HEK293 (cell line): ENCODE results near the gene HIP1.

Experiments used
- CTCF ChIA-PET: fragments of 350-600 bp; formaldehyde crosslinking; extraction: SDS; loops from one replicate; lab custom pipeline; 2021; ENCODE audit warnings: antibody characterized with exemption; lab: Yijun Ruan, JAX
- POLR2A ChIA-PET: fragments of 300-600 bp; formaldehyde crosslinking; extraction: SDS; loops from one replicate; lab custom pipeline; 2020; ENCODE audit warnings: antibody characterized with exemption, inconsistent platforms; lab: Yijun Ruan, JAX
- H3K27ac ChIP-seq: fragments of 200-500 bp; sonication (Bioruptor generic); 2 replicates; pipeline ENCODE4 v1.5.1; 2014; ENCODE audit warnings: low read depth, low read length, control low read depth, inconsistent platforms; ENCODE audit errors: extremely low read depth
- H3K36me3 ChIP-seq, 2 experiments: fragments of 200-500 bp in 1 of 2; sonication (Bioruptor generic) in 1 of 2; 1 replicate in 1 of 2; 2 replicates in 1 of 2; pipeline ENCODE4 v1.5.1; 2014 to 2017; ENCODE audit warnings: inconsistent platforms in 2 of 2, low read length in 2 of 2; ENCODE audit not compliant: control insufficient read depth in 2 of 2, insufficient read depth in 1 of 2
- H3K4me1 ChIP-seq: fragments of 200-500 bp; sonication (Bioruptor generic); 2 replicates; pipeline ENCODE4 v1.5.1; 2014; ENCODE audit warnings: mild to moderate bottlenecking, low read length, inconsistent platforms; ENCODE audit not compliant: control insufficient read depth, insufficient read depth
- H3K4me3 ChIP-seq: 2 replicates; pipeline ENCODE4 v1.5.1; 2011; ENCODE audit warnings: low read depth, mild to moderate bottlenecking, control low read depth, low read length, moderate library complexity
- H3K9me3 ChIP-seq: fragments of 200-500 bp; sonication (Bioruptor generic); 2 replicates; pipeline ENCODE4 v1.5.1; 2014; ENCODE audit warnings: low read depth, low read length, inconsistent platforms; ENCODE audit not compliant: control insufficient read depth, insufficient read depth
- WT1 ChIP-seq: fragments of 450-650 bp; formaldehyde crosslinking; IDR thresholded peaks from 2 replicates; pipeline ENCODE4 v1.5.1; 2016; ENCODE audit warnings: missing biosample characterization, missing genetic modification characterization
- YY2 ChIP-seq: fragments of 450-650 bp; formaldehyde crosslinking; IDR thresholded peaks from 2 replicates; pipeline ENCODE4 v1.5.1; 2016; ENCODE audit warnings: missing biosample characterization, missing genetic modification characterization
- ZFHX2 ChIP-seq: fragments of 450-650 bp; formaldehyde crosslinking; conservative IDR thresholded peaks from 2 replicates; pipeline ENCODE4 v1.5.1; 2016; ENCODE audit warnings: missing biosample characterization, missing genetic modification characterization
- ZIC2 ChIP-seq: fragments of 450-650 bp; formaldehyde crosslinking; IDR thresholded peaks from 2 replicates; pipeline ENCODE4 v1.5.1; 2016; ENCODE audit warnings: missing biosample characterization, missing genetic modification characterization
- ZNF19 ChIP-seq: fragments of 450-650 bp; formaldehyde crosslinking; IDR thresholded peaks from 2 replicates; pipeline ENCODE4; 2016; ENCODE audit warnings: missing biosample characterization, missing genetic modification characterization, low read depth
- ZNF214 ChIP-seq: fragments of 450-650 bp; formaldehyde crosslinking; IDR thresholded peaks from 2 replicates; pipeline ENCODE4 v1.5.1; 2017; ENCODE audit warnings: missing biosample characterization, mild to moderate bottlenecking, missing genetic modification characterization, borderline replicate concordance
- ZNF416 ChIP-seq: fragments of 450-650 bp; formaldehyde crosslinking; IDR thresholded peaks from 2 replicates; pipeline ENCODE4 v1.5.1; 2016; ENCODE audit warnings: missing biosample characterization, missing genetic modification characterization
- ZNF560 ChIP-seq: fragments of 450-650 bp; formaldehyde crosslinking; IDR thresholded peaks from 2 replicates; pipeline ENCODE4 v1.5.1; 2017; ENCODE audit warnings: missing biosample characterization, missing genetic modification characterization, borderline replicate concordance
- ZNF571 ChIP-seq: fragments of 450-650 bp; formaldehyde crosslinking; IDR thresholded peaks from 2 replicates; pipeline ENCODE4 v1.5.0; 2017; ENCODE audit warnings: missing biosample characterization, missing genetic modification characterization
- ZNF596 ChIP-seq: fragments of 450-650 bp; IDR thresholded peaks from 2 replicates; pipeline ENCODE4 v1.5.0; 2018; ENCODE audit warnings: missing biosample characterization, mild to moderate bottlenecking, missing genetic modification characterization, moderate library complexity
- ZNF664 ChIP-seq: fragments of 450-650 bp; formaldehyde crosslinking; IDR thresholded peaks from 2 replicates; pipeline ENCODE4 v1.5.1; 2016; ENCODE audit warnings: missing biosample characterization, missing genetic modification characterization
- ZNF830 ChIP-seq: fragments of 450-650 bp; IDR thresholded peaks from 2 replicates; pipeline ENCODE4 v1.5.0; 2018; ENCODE audit warnings: missing biosample characterization, missing genetic modification characterization, low read depth, mild to moderate bottlenecking, moderate library complexity
- TF ChIP-seq, protein P1 (sequence below): fragments of 450-650 bp; formaldehyde crosslinking; conservative IDR thresholded peaks from 2 replicates; pipeline ENCODE4 v1.5.1; 2016; ENCODE audit warnings: low read depth, missing biosample characterization, missing genetic modification characterization
- TF ChIP-seq, protein P2 (sequence below): fragments of 450-650 bp; formaldehyde crosslinking; IDR thresholded peaks from 2 replicates; pipeline ENCODE4 v1.5.0; 2017; ENCODE audit warnings: missing biosample characterization, missing genetic modification characterization, borderline replicate concordance
- TF ChIP-seq, protein P3 (sequence below): fragments of 450-650 bp; formaldehyde crosslinking; IDR thresholded peaks from 2 replicates; pipeline ENCODE4 v1.5.1; 2016; ENCODE audit warnings: missing biosample characterization, missing genetic modification characterization, borderline replicate concordance
- TF ChIP-seq, protein P4 (sequence below): fragments of 450-650 bp; formaldehyde crosslinking; IDR thresholded peaks from 2 replicates; pipeline ENCODE4 v1.5.1; 2016; ENCODE audit warnings: missing biosample characterization, missing genetic modification characterization
- TF ChIP-seq, protein P5 (sequence below): fragments of 450-650 bp; IDR thresholded peaks from 2 replicates; pipeline ENCODE4 v1.5.1; 2018; ENCODE audit warnings: missing biosample characterization, mild to moderate bottlenecking, missing genetic modification characterization
- TF ChIP-seq, protein P6 (sequence below): fragments of 450-650 bp; formaldehyde crosslinking; IDR thresholded peaks from 2 replicates; pipeline ENCODE4 v1.5.1; 2016; ENCODE audit warnings: missing biosample characterization, missing genetic modification characterization

The HIP1 gene

DNA sequence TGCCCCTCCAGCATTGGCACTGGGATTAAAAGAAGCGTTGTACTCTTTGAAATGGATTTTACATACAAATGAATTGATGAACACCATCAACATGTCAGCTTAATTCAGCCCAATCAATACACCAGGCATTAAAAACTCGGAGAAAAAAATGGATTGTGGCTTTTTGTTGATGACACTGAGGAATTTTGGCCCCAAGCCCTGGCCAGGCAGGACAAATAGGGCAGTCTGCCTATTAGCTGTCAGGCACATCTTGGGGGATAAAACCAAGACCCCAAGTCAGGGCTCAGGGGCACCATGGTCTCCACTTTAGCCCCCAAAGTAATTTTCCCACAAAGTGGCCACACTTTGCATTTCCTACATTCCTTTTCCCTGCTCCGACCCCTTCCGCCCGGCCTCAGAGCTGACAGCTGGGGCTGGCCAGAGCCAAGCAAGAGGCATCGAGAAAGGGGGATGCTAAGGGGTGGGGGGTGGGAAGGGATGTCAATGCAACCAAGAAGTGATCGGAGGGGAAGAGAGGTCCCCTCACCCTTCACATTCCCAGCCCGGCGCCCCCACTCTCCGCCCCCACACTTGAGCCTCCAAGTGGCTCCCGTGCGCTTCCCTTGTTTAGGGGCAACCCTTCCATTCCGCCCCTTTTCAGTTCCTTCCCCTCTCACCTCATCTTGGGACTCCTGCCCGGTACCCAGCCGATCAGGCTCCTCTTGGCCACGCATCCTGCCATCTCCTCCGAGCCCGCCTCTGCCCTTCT, 711 bp downstream of the HIP1 start:
- Histone ChIP-seq H3K4me3 (peak overlapping the region; percentile 96), H3K36me3 (no peaks in the 10 kb centered on the region), H3K9me3 (no peaks in the 10 kb centered on the region), H3K4me1 (no peaks in the 10 kb centered on the region), H3K27ac (peak overlapping the region; percentile 72; the same call in 1 of the 2 replicates)
- CTCF ChIA-PET, result interaction anchor here (0.6 to 1.9 kb wide), 2 partner anchors 24 to 54 kb away, joined by 3 to 8 read pairs; no protein-coding TSS in a partner anchor
- POLR2A ChIA-PET, result no interaction called here
- no peak for TF ChIP-seq ZNF560 (tag by site-specific recombination)
- TF ChIP-seq, protein P1, sequence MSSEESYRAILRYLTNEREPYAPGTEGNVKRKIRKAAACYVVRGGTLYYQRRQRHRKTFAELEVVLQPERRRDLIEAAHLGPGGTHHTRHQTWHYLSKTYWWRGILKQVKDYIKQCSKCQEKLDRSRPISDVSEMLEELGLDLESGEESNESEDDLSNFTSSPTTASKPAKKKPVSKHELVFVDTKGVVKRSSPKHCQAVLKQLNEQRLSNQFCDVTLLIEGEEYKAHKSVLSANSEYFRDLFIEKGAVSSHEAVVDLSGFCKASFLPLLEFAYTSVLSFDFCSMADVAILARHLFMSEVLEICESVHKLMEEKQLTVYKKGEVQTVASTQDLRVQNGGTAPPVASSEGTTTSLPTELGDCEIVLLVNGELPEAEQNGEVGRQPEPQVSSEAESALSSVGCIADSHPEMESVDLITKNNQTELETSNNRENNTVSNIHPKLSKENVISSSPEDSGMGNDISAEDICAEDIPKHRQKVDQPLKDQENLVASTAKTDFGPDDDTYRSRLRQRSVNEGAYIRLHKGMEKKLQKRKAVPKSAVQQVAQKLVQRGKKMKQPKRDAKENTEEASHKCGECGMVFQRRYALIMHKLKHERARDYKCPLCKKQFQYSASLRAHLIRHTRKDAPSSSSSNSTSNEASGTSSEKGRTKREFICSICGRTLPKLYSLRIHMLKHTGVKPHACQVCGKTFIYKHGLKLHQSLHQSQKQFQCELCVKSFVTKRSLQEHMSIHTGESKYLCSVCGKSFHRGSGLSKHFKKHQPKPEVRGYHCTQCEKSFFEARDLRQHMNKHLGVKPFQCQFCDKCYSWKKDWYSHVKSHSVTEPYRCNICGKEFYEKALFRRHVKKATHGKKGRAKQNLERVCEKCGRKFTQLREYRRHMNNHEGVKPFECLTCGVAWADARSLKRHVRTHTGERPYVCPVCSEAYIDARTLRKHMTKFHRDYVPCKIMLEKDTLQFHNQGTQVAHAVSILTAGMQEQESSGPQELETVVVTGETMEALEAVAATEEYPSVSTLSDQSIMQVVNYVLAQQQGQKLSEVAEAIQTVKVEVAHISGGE (tag by site-specific recombination), result no peak
- TF ChIP-seq ZNF19 (tag by site-specific recombination), result no peak
- no peak for TF ChIP-seq WT1 (tag by site-specific recombination)
- TF ChIP-seq ZFHX2, result peak; percentile 40
- no peak for TF ChIP-seq ZNF830 (tag by site-specific recombination)
- TF ChIP-seq ZNF664 (tag by site-specific recombination), result no peak
- TF ChIP-seq ZNF596 (tag by site-specific recombination), result no peak
- TF ChIP-seq, protein P2, sequence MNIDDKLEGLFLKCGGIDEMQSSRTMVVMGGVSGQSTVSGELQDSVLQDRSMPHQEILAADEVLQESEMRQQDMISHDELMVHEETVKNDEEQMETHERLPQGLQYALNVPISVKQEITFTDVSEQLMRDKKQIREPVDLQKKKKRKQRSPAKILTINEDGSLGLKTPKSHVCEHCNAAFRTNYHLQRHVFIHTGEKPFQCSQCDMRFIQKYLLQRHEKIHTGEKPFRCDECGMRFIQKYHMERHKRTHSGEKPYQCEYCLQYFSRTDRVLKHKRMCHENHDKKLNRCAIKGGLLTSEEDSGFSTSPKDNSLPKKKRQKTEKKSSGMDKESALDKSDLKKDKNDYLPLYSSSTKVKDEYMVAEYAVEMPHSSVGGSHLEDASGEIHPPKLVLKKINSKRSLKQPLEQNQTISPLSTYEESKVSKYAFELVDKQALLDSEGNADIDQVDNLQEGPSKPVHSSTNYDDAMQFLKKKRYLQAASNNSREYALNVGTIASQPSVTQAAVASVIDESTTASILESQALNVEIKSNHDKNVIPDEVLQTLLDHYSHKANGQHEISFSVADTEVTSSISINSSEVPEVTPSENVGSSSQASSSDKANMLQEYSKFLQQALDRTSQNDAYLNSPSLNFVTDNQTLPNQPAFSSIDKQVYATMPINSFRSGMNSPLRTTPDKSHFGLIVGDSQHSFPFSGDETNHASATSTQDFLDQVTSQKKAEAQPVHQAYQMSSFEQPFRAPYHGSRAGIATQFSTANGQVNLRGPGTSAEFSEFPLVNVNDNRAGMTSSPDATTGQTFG (tag by site-specific recombination), result no peak
- TF ChIP-seq ZNF571, result no peak
- no peak for TF ChIP-seq ZNF416 (tag by site-specific recombination)
- TF ChIP-seq, protein P3, sequence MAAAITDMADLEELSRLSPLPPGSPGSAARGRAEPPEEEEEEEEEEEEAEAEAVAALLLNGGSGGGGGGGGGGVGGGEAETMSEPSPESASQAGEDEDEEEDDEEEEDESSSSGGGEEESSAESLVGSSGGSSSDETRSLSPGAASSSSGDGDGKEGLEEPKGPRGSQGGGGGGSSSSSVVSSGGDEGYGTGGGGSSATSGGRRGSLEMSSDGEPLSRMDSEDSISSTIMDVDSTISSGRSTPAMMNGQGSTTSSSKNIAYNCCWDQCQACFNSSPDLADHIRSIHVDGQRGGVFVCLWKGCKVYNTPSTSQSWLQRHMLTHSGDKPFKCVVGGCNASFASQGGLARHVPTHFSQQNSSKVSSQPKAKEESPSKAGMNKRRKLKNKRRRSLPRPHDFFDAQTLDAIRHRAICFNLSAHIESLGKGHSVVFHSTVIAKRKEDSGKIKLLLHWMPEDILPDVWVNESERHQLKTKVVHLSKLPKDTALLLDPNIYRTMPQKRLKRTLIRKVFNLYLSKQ (tag by site-specific recombination), result no peak
- TF ChIP-seq, protein P4, sequence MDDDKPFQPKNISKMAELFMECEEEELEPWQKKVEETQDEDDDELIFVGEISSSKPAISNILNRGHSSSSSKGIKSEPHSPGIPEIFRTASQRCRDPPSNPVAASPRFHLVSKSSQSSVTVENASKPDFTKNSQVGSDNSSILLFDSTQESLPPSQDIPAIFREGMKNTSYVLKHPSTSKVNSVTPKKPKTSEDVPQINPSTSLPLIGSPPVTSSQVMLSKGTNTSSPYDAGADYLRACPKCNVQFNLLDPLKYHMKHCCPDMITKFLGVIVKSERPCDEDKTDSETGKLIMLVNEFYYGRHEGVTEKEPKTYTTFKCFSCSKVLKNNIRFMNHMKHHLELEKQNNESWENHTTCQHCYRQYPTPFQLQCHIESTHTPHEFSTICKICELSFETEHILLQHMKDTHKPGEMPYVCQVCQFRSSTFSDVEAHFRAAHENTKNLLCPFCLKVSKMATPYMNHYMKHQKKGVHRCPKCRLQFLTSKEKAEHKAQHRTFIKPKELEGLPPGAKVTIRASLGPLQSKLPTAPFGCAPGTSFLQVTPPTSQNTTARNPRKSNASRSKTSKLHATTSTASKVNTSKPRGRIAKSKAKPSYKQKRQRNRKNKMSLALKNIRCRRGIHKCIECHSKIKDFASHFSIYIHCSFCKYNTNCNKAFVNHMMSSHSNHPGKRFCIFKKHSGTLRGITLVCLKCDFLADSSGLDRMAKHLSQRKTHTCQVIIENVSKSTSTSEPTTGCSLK (tag by site-specific recombination), result no peak
- TF ChIP-seq YY2 (tag by site-specific recombination), result no peak
- no peak for TF ChIP-seq ZIC2 (tag by site-specific recombination)
- TF ChIP-seq, protein P5, sequence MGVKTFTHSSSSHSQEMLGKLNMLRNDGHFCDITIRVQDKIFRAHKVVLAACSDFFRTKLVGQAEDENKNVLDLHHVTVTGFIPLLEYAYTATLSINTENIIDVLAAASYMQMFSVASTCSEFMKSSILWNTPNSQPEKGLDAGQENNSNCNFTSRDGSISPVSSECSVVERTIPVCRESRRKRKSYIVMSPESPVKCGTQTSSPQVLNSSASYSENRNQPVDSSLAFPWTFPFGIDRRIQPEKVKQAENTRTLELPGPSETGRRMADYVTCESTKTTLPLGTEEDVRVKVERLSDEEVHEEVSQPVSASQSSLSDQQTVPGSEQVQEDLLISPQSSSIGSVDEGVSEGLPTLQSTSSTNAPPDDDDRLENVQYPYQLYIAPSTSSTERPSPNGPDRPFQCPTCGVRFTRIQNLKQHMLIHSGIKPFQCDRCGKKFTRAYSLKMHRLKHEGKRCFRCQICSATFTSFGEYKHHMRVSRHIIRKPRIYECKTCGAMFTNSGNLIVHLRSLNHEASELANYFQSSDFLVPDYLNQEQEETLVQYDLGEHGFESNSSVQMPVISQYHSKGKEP (tag by site-specific recombination), result no peak
- TF ChIP-seq, protein P6, sequence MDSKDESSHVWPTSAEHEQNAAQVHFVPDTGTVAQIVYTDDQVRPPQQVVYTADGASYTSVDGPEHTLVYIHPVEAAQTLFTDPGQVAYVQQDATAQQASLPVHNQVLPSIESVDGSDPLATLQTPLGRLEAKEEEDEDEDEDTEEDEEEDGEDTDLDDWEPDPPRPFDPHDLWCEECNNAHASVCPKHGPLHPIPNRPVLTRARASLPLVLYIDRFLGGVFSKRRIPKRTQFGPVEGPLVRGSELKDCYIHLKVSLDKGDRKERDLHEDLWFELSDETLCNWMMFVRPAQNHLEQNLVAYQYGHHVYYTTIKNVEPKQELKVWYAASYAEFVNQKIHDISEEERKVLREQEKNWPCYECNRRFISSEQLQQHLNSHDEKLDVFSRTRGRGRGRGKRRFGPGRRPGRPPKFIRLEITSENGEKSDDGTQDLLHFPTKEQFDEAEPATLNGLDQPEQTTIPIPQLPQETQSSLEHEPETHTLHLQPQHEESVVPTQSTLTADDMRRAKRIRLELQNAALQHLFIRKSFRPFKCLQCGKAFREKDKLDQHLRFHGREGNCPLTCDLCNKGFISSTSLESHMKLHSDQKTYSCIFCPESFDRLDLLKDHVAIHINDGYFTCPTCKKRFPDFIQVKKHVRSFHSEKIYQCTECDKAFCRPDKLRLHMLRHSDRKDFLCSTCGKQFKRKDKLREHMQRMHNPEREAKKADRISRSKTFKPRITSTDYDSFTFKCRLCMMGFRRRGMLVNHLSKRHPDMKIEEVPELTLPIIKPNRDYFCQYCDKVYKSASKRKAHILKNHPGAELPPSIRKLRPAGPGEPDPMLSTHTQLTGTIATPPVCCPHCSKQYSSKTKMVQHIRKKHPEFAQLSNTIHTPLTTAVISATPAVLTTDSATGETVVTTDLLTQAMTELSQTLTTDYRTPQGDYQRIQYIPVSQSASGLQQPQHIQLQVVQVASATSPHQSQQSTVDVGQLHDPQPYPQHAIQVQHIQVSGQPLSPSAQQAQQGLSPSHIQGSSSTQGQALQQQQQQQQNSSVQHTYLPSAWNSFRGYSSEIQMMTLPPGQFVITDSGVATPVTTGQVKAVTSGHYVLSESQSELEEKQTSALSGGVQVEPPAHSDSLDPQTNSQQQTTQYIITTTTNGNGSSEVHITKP, result peak; percentile 52
- TF ChIP-seq ZNF214 (tag by site-specific recombination), result no peak
